Osteoblast (primary cell): Measurements from ENCODE around the gene TMEM168. TPM values are rescaled to one million over a fixed set of nuclear protein-coding genes. Genes with fewer than 3 reads are reported as not detected.

ENCODE experiments used
- DNase-seq: peaks from one replicate; pipeline ENCODE4 v3.0.0; 2011; ENCODE audit warnings: low spot score, mixed read lengths; ENCODE audit not compliant: insufficient read length; ENCODE audit errors: missing footprints
- H2AFZ ChIP-seq: 2 replicates; pipeline ENCODE4 v1.6.0; 2011; ENCODE audit warnings: mild to moderate bottlenecking, low read length
- H3K27ac ChIP-seq: 2 replicates; pipeline ENCODE4 v1.5.1; 2011; ENCODE audit warnings: mild to moderate bottlenecking, low read depth, low read length, moderate library complexity
- H3K27me3 ChIP-seq: 2 replicates; pipeline ENCODE4 v1.6.0; 2012; ENCODE audit warnings: mild to moderate bottlenecking, control low read depth, inconsistent platforms, low read length, moderate library complexity; ENCODE audit not compliant: insufficient read depth
- H3K36me3 ChIP-seq: 2 replicates; pipeline ENCODE4 v1.5.1; 2011; ENCODE audit warnings: mild to moderate bottlenecking, low read length, control low read depth, moderate library complexity; ENCODE audit not compliant: insufficient read depth
- H3K4me1 ChIP-seq: 2 replicates; pipeline ENCODE4 v1.5.1; 2011; ENCODE audit warnings: mild to moderate bottlenecking, low read length, control low read depth, moderate library complexity; ENCODE audit not compliant: insufficient read depth
- H3K4me2 ChIP-seq: 2 replicates; pipeline ENCODE4 v1.6.0; 2011; ENCODE audit warnings: mild to moderate bottlenecking, low read length; ENCODE audit not compliant: insufficient read depth
- H3K4me3 ChIP-seq: fragments of 200-600 bp; sonication (generic); 3 replicates; pipeline ENCODE4 v1.5.1; 2012; ENCODE audit warnings: mild to moderate bottlenecking, low read length, inconsistent platforms; ENCODE audit not compliant: insufficient read depth
- H3K79me2 ChIP-seq: 2 replicates; pipeline ENCODE4 v1.6.0; 2012; ENCODE audit warnings: mild to moderate bottlenecking, low read length, control low read depth, inconsistent platforms; ENCODE audit not compliant: insufficient read depth
- H3K9me3 ChIP-seq: 2 replicates; pipeline ENCODE4 v1.5.1; 2011; ENCODE audit warnings: low read depth, low read length, control low read depth
- H4K20me1 ChIP-seq: 2 replicates; pipeline ENCODE4 v1.6.0; 2012; ENCODE audit warnings: mild to moderate bottlenecking, low read length, control low read depth; ENCODE audit not compliant: insufficient read depth
- total RNA-seq: library from RNA; depleted of rRNA; stranded (reverse); fragments of >200 nt; gene quantifications from 2 replicates; pipeline ENCODE4 v1.2.3, GENCODE V29; 2012
- TF ChIP-seq, protein P1 (sequence below): IDR thresholded peaks from 2 replicates; pipeline ENCODE4 v1.5.1; 2011; ENCODE audit warnings: mild to moderate bottlenecking, low read depth, low read length, moderate library complexity; ENCODE audit errors: extremely low read depth

Gene TMEM168
- total RNA-seq, 1 donor: 17.4 TPM

DNA sequence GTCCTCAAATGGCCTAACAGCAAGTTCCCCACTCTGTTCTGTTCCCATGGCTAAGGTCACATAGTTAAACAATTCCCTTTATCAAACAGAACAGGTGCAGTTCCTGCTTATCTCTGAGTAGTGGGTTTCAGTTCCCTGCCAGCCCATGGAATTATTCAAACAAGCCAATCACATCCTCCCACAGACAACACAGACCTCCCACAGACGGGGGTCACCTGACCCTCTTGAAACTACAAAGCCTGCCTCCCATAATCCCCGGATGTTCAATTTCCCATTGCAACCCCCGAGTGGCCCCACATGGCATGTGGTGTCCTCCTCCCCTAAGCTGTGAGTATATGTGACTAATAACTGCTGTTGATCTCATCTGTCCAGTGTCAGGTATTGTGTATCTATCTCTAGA lies 64.1 kb downstream of the TMEM168 start:
- TF ChIP-seq, protein P1, sequence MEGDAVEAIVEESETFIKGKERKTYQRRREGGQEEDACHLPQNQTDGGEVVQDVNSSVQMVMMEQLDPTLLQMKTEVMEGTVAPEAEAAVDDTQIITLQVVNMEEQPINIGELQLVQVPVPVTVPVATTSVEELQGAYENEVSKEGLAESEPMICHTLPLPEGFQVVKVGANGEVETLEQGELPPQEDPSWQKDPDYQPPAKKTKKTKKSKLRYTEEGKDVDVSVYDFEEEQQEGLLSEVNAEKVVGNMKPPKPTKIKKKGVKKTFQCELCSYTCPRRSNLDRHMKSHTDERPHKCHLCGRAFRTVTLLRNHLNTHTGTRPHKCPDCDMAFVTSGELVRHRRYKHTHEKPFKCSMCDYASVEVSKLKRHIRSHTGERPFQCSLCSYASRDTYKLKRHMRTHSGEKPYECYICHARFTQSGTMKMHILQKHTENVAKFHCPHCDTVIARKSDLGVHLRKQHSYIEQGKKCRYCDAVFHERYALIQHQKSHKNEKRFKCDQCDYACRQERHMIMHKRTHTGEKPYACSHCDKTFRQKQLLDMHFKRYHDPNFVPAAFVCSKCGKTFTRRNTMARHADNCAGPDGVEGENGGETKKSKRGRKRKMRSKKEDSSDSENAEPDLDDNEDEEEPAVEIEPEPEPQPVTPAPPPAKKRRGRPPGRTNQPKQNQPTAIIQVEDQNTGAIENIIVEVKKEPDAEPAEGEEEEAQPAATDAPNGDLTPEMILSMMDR: no peak

DNA sequence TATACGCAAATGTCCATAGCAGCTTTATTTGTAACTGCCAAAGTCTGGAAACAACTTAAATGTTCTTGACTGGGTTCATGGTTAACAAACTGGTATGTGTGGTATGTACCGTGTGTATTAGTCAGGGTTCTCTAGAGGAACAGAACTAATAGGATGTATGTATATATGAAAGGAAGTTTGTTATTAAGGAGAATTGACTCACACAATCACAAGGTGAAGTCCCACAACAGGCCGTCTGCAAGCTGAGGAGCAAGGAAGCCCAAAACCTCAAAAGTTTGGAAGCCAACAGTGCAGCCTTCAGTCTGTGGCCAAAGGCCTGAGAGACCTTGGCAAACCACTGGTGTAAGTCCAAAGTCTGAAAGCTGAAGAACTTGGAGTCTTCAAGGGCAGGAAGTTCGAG lies 66.8 kb downstream of the TMEM168 start:
- H3K4me1 ChIP-seq: no peaks in the 10 kb centered on the region
- TF ChIP-seq, protein P1: no peak
- H3K36me3 ChIP-seq: no peaks in the 10 kb centered on the region
- no peaks in the 10 kb centered on the region for H3K9me3 ChIP-seq
- H2AFZ ChIP-seq: no peak overlapping the region
- H4K20me1 ChIP-seq: no peaks in the 10 kb centered on the region
- no peak overlapping the region for H3K4me3 ChIP-seq
- no peak overlapping the region for H3K27ac ChIP-seq
- H3K4me2 ChIP-seq: no peak overlapping the region
- no peaks in the 10 kb centered on the region for H3K79me2 ChIP-seq
- DNase-seq: no peak
- no peaks in the 10 kb centered on the region for H3K27me3 ChIP-seq

More for the DNA sequence above, 64.1 kb downstream of the TMEM168 start:
- H3K27me3 ChIP-seq: no peaks in the 10 kb centered on the region
- no peaks in the 10 kb centered on the region for H3K36me3 ChIP-seq
- no peak overlapping the region for H3K4me2 ChIP-seq
- no peaks in the 10 kb centered on the region for H3K4me1 ChIP-seq
- H3K9me3 ChIP-seq: no peaks in the 10 kb centered on the region
- H3K27ac ChIP-seq: no peak overlapping the region
- H4K20me1 ChIP-seq: no peaks in the 10 kb centered on the region
- H3K4me3 ChIP-seq: no peak overlapping the region
- no peak overlapping the region for H2AFZ ChIP-seq
- no peak for DNase-seq
- H3K79me2 ChIP-seq: no peaks in the 10 kb centered on the region

DNA sequence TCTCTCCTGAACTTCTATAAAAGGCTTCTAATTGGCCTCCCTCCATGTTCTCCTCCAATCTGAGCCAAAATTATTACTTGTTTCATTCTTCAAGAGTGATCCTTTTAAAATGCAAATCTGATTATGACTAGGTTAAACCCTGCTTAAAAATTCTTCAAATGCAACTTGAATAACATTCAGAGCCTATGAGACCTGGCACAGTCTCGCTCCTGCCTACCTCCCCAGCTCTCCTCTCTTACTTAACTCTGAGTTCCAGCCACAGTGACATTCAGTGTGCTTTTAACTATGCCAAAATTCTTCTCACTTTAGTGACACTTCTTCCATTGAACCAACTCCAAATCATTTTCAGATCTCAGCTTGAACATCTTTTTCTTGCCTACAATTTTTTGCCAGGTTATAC lies 68.8 kb downstream of the TMEM168 start:
- Histone ChIP-seq H3K27me3 (no peaks in the 10 kb centered on the region), H3K79me2 (no peaks in the 10 kb centered on the region), H3K4me1 (no peaks in the 10 kb centered on the region), H3K4me3 (no peak overlapping the region), H3K36me3 (no peaks in the 10 kb centered on the region), H2AFZ (no peak overlapping the region), H4K20me1 (no peaks in the 10 kb centered on the region), H3K27ac (no peak overlapping the region), H3K9me3 (no peaks in the 10 kb centered on the region), H3K4me2 (no peak overlapping the region)
- no peak for DNase-seq
- TF ChIP-seq, protein P1: no peak

DNA sequence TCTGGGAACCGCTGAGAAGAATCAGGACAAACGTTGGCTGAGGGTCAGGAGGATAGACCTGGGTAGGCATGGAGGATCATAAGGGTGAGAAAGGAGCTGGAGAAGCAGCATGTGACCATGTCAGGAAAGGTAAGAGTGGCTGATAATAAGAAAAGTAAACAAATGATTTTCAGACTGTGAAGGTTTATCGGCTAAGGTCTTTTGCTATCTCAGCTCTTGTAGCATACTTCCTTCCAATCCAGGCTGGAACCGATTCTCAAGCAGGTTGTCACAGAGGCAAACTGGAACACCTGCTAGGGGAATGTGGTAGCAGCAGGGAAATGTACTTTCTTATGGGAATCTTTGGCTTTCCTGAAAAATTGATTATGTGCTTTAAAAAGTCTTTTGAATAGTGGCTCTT lies 74.7 kb downstream of the TMEM168 start:
- no peak overlapping the region for H3K27ac ChIP-seq
- H3K4me1 ChIP-seq: no peaks in the 10 kb centered on the region
- no peaks in the 10 kb centered on the region for H3K79me2 ChIP-seq
- H3K27me3 ChIP-seq: no peaks in the 10 kb centered on the region
- H3K36me3 ChIP-seq: no peaks in the 10 kb centered on the region
- H3K4me2 ChIP-seq: no peak overlapping the region
- H2AFZ ChIP-seq: no peak overlapping the region
- no peaks in the 10 kb centered on the region for H4K20me1 ChIP-seq
- TF ChIP-seq, protein P1: no peak
- no peaks in the 10 kb centered on the region for H3K9me3 ChIP-seq
- DNase-seq: no peak
- no peak overlapping the region for H3K4me3 ChIP-seq
